Suprapubic skin (tissue), 4 donors: ENCODE data around the gene CRYZL1. TPM values are rescaled to one million over a fixed set of nuclear protein-coding genes. Genes with fewer than 3 reads are reported as not detected.

Source experiments
- DNase-seq, 2 donors: peaks; one replicate each; pipeline ENCODE4 v3.0.0-alpha.2; 2019; ENCODE audit warnings: low spot score in 2 of 2
- H3K27ac ChIP-seq: fragments of 200-600 bp; sonication (generic); one replicate; pipeline ENCODE4 v1.5.1; 2019
- H3K27me3 ChIP-seq: fragments of 200-600 bp; sonication (generic); one replicate; pipeline ENCODE4 v1.5.1; 2019
- H3K36me3 ChIP-seq: fragments of 200-600 bp; sonication (generic); one replicate; pipeline ENCODE4 v1.5.1; 2019
- H3K4me1 ChIP-seq: fragments of 200-600 bp; sonication (generic); one replicate; pipeline ENCODE4 v1.5.1; 2019
- H3K4me3 ChIP-seq: fragments of 200-600 bp; sonication (generic); one replicate; pipeline ENCODE4 v1.5.1; 2019; ENCODE audit warnings: mild to moderate bottlenecking
- H3K9me3 ChIP-seq: fragments of 200-600 bp; sonication (generic); one replicate; pipeline ENCODE4 v1.5.1; 2019
- EP300 ChIP-seq: sonication (generic); formaldehyde crosslinking; IDR thresholded peaks from one replicate; pipeline ENCODE4 v1.6.1; 2017; ENCODE audit warnings: antibody characterized with exemption
- POLR2A ChIP-seq, 2 donors: fragments of 450-650 bp; IDR thresholded peaks; one replicate each; pipeline ENCODE4 v1.6.1; 2017; ENCODE audit warnings: antibody characterized with exemption in 2 of 2, mild to moderate bottlenecking in 2 of 2, moderate library complexity in 2 of 2
- POLR2AphosphoS5 ChIP-seq, 3 donors: sonication (generic); formaldehyde crosslinking; IDR thresholded peaks; one replicate each; pipeline ENCODE4 v1.6.1; 2017; ENCODE audit warnings: antibody characterized with exemption in 3 of 3
- WGBS: methylation state at CpG from one replicate; pipeline ENCODE4 v1.1.5; 2018; 5-methylcytosine and 5-hydroxymethylcytosine counted together
- total RNA-seq, 4 donors: library from RNA; depleted of rRNA; stranded (reverse); fragments of >200 nt; gene quantifications; one replicate each; pipeline ENCODE4 v1.1.0, GENCODE V29; 2016
- TF ChIP-seq, protein P1 (sequence below), 2 donors: fragments of 200-600 bp in 1 of 2; fragments of 450-650 bp in 1 of 2; sonication (generic) in 1 of 2; IDR thresholded peaks; one replicate each; pipeline ENCODE4 v1.5.1; 2016 to 2019; ENCODE audit warnings: antibody characterized with exemption in 2 of 2, mild to moderate bottlenecking in 1 of 2, moderate library complexity in 1 of 2

The CRYZL1 gene
- total RNA-seq, 4 donors from 2014 or later = 13.8 to 99.7 (median 23.7) TPM

GRCh38 chr21:33643658-33644311, 2.2 kb upstream of the CRYZL1 start:
- no peak for TF ChIP-seq POLR2A (IDR thresholded peaks at IDR 0.05)
- TF ChIP-seq, protein P1, sequence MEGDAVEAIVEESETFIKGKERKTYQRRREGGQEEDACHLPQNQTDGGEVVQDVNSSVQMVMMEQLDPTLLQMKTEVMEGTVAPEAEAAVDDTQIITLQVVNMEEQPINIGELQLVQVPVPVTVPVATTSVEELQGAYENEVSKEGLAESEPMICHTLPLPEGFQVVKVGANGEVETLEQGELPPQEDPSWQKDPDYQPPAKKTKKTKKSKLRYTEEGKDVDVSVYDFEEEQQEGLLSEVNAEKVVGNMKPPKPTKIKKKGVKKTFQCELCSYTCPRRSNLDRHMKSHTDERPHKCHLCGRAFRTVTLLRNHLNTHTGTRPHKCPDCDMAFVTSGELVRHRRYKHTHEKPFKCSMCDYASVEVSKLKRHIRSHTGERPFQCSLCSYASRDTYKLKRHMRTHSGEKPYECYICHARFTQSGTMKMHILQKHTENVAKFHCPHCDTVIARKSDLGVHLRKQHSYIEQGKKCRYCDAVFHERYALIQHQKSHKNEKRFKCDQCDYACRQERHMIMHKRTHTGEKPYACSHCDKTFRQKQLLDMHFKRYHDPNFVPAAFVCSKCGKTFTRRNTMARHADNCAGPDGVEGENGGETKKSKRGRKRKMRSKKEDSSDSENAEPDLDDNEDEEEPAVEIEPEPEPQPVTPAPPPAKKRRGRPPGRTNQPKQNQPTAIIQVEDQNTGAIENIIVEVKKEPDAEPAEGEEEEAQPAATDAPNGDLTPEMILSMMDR (IDR thresholded peaks at IDR 0.05) = no peak
- no peak for TF ChIP-seq EP300
- no peak for TF ChIP-seq POLR2AphosphoS5 (IDR thresholded peaks at IDR 0.05)
- DNase-seq = no peak
- no peaks in the 10 kb centered on the region for H3K36me3 ChIP-seq
- H3K4me3 ChIP-seq = peak overlapping the region; percentile 99
- 10% methylated on average over 7 of the region's 7 CpGs for WGBS
- H3K27me3 ChIP-seq = no peaks in the 10 kb centered on the region
- H3K9me3 ChIP-seq = no peaks in the 10 kb centered on the region
- peak overlapping the region; percentile 90 for H3K27ac ChIP-seq
- peaks cover 33% of the 10 kb centered on the region for H3K4me1 ChIP-seq

GRCh38 chr21:33642896-33643657, 1.5 kb upstream of the CRYZL1 start:
- Histone ChIP-seq H3K27me3 (no peaks in the 10 kb centered on the region), H3K36me3 (no peaks in the 10 kb centered on the region), H3K27ac (peak overlapping the region; percentile 90), H3K9me3 (no peaks in the 10 kb centered on the region), H3K4me3 (peak overlapping the region; percentile 99), H3K4me1 (peaks cover 33% of the 10 kb centered on the region)
- TF ChIP-seq, protein P1 (IDR thresholded peaks at IDR 0.05) = no peak
- TF ChIP-seq POLR2A (IDR thresholded peaks at IDR 0.05) (no peak), POLR2AphosphoS5 (IDR thresholded peaks at IDR 0.05) (no peak), EP300 (no peak)
- peak in 1 of 2 donors; percentile 70 for DNase-seq
- WGBS = 0% methylated on average over 7 of the region's 78 CpGs

DNA sequence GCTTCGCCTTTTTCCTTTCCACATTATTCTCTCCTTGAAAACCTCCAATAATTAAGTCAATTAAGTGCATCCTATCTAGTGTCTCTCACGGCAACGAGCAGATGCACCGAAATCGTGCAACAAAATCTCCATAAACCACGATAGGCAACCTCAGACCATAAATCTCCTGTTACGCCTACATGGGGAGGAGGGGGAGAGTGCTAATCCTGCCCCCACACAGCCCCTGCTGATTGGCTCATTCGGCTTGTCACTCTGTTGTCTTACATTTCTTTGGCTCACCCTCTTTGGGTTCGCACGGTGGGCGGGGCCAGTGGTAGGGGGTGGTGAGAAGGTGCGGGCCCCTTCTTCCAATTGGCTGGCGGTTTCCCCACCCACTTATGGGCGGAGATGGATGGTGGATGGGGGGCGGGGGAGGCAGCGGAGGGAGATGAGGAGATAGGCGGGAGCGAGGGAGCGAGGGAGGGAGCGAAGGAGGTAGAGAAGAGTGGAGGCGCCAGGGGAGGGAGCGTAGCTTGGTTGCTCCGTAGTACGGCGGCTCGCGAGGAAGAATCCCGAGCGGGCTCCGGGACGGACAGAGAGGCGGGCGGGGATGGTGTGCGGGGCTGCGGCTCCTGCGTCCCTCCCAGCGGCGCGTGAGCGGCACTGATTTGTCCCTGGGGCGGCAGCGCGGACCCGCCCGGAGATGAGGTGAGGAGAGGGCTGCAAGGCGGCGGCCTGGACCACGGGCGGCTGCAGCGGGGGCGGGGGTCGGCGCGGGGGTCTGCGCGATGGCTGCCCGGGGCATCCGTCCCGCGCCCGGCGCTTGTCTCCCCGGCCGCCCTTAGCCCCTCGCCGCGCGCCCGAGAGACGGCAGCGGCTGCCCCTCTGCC, 720 bp upstream of the CRYZL1 start, which contains the start of gene ITSN1:
Gene ITSN1, plus strand, starts transcription at position 475 of the 869 bp plus-strand sequence. CDS start 76,328 bp downstream, outside the sequence.
- TF ChIP-seq POLR2A (IDR thresholded peaks at IDR 0.05) (peak in 1 of 2 donors; percentile 48), EP300 (no peak), POLR2AphosphoS5 (IDR thresholded peaks at IDR 0.05) (peak in 2 of 3 donors; percentile 78 to 82)
- TF ChIP-seq, protein P1 (IDR thresholded peaks at IDR 0.05) = no peak
- Histone ChIP-seq H3K27ac (peak within 1 kb of the TSS; percentile 90), H3K36me3 (no peaks in the 10 kb centered on the region), H3K27me3 (no peaks in the 10 kb centered on the region), H3K4me3 (peak within 1 kb of the TSS; percentile 99), H3K4me1 (peaks cover 33% of the 10 kb centered on the region), H3K9me3 (no peaks in the 10 kb centered on the region)
- peak; percentile 100 for DNase-seq
- under 1% methylated on average over 48 of the region's 71 CpGs for WGBS

GRCh38 chr21:33640697-33641351, 717 bp downstream of the CRYZL1 start:
- peaks cover 31% of the 10 kb centered on the region for H3K4me1 ChIP-seq
- peak overlapping the region; percentile 90 for H3K27ac ChIP-seq
- 23% methylated on average over 18 of the region's 18 CpGs for WGBS
- no peak for DNase-seq
- no peaks in the 10 kb centered on the region for H3K27me3 ChIP-seq
- TF ChIP-seq EP300 = no peak
- no peak for TF ChIP-seq POLR2A (IDR thresholded peaks at IDR 0.05)
- TF ChIP-seq, protein P1 (IDR thresholded peaks at IDR 0.05) = no peak
- no peak for TF ChIP-seq POLR2AphosphoS5 (IDR thresholded peaks at IDR 0.05)
- H3K9me3 ChIP-seq = no peaks in the 10 kb centered on the region
- H3K36me3 ChIP-seq = no peaks in the 10 kb centered on the region
- H3K4me3 ChIP-seq = peak overlapping the region; percentile 99
